Loucy (cell line): ENCODE results near the gene PLA2G2C.

Experiments used
- H2AFZ ChIP-seq: fragments of 200-600 bp; sonication (generic); 2 replicates; pipeline ENCODE4 v1.6.0; 2016; ENCODE audit warnings: antibody characterized with exemption, mild to moderate bottlenecking, low read length, moderate library complexity
- H3F3A ChIP-seq: fragments of 200-600 bp; 2 replicates; pipeline ENCODE4 v1.6.0; 2016; ENCODE audit warnings: antibody characterized with exemption, low read depth, mild to moderate bottlenecking
- H3K27me3 ChIP-seq: fragments of 200-600 bp; sonication (generic); 2 replicates; pipeline ENCODE4 v1.6.1; 2014; ENCODE audit warnings: low read length, mild to moderate bottlenecking; ENCODE audit not compliant: insufficient read depth, poor library complexity, severe bottlenecking
- H3K36me3 ChIP-seq: fragments of 200-600 bp; sonication (generic); 2 replicates; pipeline ENCODE4 v1.6.1; 2016; ENCODE audit warnings: low read length; ENCODE audit not compliant: insufficient read depth
- H3K4me1 ChIP-seq: fragments of 200-600 bp; sonication (generic); 2 replicates; pipeline ENCODE4 v1.5.1; 2014; ENCODE audit warnings: low read length, mild to moderate bottlenecking; ENCODE audit not compliant: insufficient read depth, poor library complexity, severe bottlenecking
- H3K4me2 ChIP-seq: fragments of 200-600 bp; sonication (generic); 2 replicates; pipeline ENCODE4 v1.6.0; 2014; ENCODE audit warnings: antibody characterized with exemption, low read length, low read depth, mild to moderate bottlenecking; ENCODE audit not compliant: poor library complexity, severe bottlenecking
- H3K4me3 ChIP-seq: fragments of 200-600 bp; sonication (generic); 2 replicates; pipeline ENCODE4 v1.5.1; 2014; ENCODE audit warnings: low read length, mild to moderate bottlenecking, mixed read lengths; ENCODE audit not compliant: poor library complexity, severe bottlenecking
- H3K79me2 ChIP-seq: fragments of 200-600 bp; sonication (generic); 2 replicates; pipeline ENCODE4 v1.6.1; 2014; ENCODE audit warnings: low read length; ENCODE audit not compliant: insufficient read depth
- H3K9ac ChIP-seq: fragments of 200-600 bp; sonication (generic); 2 replicates; pipeline ENCODE4 v1.6.0; 2014; ENCODE audit warnings: mild to moderate bottlenecking, low read depth, low read length, moderate library complexity; ENCODE audit not compliant: poor library complexity, severe bottlenecking
- H3K9me2 ChIP-seq: fragments of 200-600 bp; sonication (generic); replicated peaks from 2 replicates; pipeline ENCODE4 v1.6.1; 2016; ENCODE audit warnings: low read depth, low read length, mixed read lengths
- H3K9me3 ChIP-seq: fragments of 200-600 bp; sonication (generic); 2 replicates; pipeline ENCODE4 v1.6.1; 2014; ENCODE audit warnings: mild to moderate bottlenecking, antibody characterized with exemption, low read length, low read depth; ENCODE audit not compliant: insufficient read depth
- H4K20me1 ChIP-seq: fragments of 200-600 bp; sonication (generic); 2 replicates; pipeline ENCODE4 v1.6.0; 2014; ENCODE audit warnings: antibody characterized with exemption, low read length, mild to moderate bottlenecking; ENCODE audit not compliant: insufficient read depth, poor library complexity, severe bottlenecking
- CTCF ChIP-seq: fragments of 200-600 bp; sonication (generic); conservative IDR thresholded peaks from 2 replicates; pipeline ENCODE4 v1.5.1; 2014; ENCODE audit warnings: mild to moderate bottlenecking, antibody characterized with exemption, low read length
- EZH2phosphoT487 ChIP-seq: fragments of 200-600 bp; IDR thresholded peaks from 2 replicates; pipeline ENCODE4 v1.6.1; 2018; ENCODE audit warnings: antibody characterized with exemption, mild to moderate bottlenecking, moderate library complexity, borderline replicate concordance

The PLA2G2C gene

GRCh38 chr1:20123722-20124455 is 62.4 kb downstream of the PLA2G2C start:
- Histone ChIP-seq H3K27me3 (no peaks in the 10 kb centered on the region), H3K9ac (no peak overlapping the region), H3K4me3 (no peak overlapping the region), H3K79me2 (no peaks in the 10 kb centered on the region), H3K9me2 (no peaks in the 10 kb centered on the region), H2AFZ (no peak overlapping the region), H3K4me1 (no peaks in the 10 kb centered on the region), H4K20me1 (no peaks in the 10 kb centered on the region), H3K4me2 (no peak overlapping the region), H3K36me3 (no peaks in the 10 kb centered on the region), H3K9me3 (no peaks in the 10 kb centered on the region), H3F3A (no peaks in the 10 kb centered on the region)
- TF ChIP-seq CTCF (no peak), EZH2phosphoT487 (no peak)

- Histone ChIP-seq H4K20me1 (no peaks in the 10 kb centered on the region), H3K36me3 (no peaks in the 10 kb centered on the region), H3K9me3 (no peaks in the 10 kb centered on the region), H3K4me3 (no peak overlapping the region), H2AFZ (no peak overlapping the region), H3K9ac (no peak overlapping the region), H3K27me3 (no peaks in the 10 kb centered on the region), H3K79me2 (no peaks in the 10 kb centered on the region), H3K9me2 (no peaks in the 10 kb centered on the region), H3F3A (no peaks in the 10 kb centered on the region), H3K4me1 (no peaks in the 10 kb centered on the region), H3K4me2 (no peak overlapping the region)
- TF ChIP-seq EZH2phosphoT487 = no peak
- TF ChIP-seq CTCF = no peak
Measured at GRCh38 chr1:20120796-20121195, 65.5 kb downstream of the PLA2G2C start.

- H3K4me2 ChIP-seq = no peak within 1 kb of the TSS
- no peak within 1 kb of the TSS for H2AFZ ChIP-seq
- no peaks in the 10 kb centered on the region for H3K4me1 ChIP-seq
Measured at GRCh38 chr1:20119347-20119746, 67.0 kb downstream of the PLA2G2C start, which contains the start of gene PLA2G2D. PLA2G2D (minus strand) TSS chr1:20119536; CDS start chr1:20119498, 38 bp downstream.

More at GRCh38 chr1:20119347-20119746, 67.0 kb downstream of the PLA2G2C start, which contains the start of gene PLA2G2D:
- H3K9me2 ChIP-seq = no peaks in the 10 kb centered on the region
- no peak within 1 kb of the TSS for H3K9ac ChIP-seq
- no peak within 1 kb of the TSS for H3K4me3 ChIP-seq
- no peaks in the 10 kb centered on the region for H3F3A ChIP-seq
- no peaks in the 10 kb centered on the region for H3K36me3 ChIP-seq
- TF ChIP-seq EZH2phosphoT487 (no peak), CTCF (no peak)
- no peaks in the 10 kb centered on the region for H3K27me3 ChIP-seq
- H3K9me3 ChIP-seq = no peaks in the 10 kb centered on the region
- no peaks in the 10 kb centered on the region for H4K20me1 ChIP-seq
- H3K79me2 ChIP-seq = no peaks in the 10 kb centered on the region
